ENCODE data around the gene PIP4K2C.

- TF ChIP-seq CTCF (conservative IDR thresholded peaks at IDR 0.05; ENCODE audit: low read depth in 2 of 2) (no peak), EZH2 (IDR thresholded peaks at IDR 0.05; ENCODE audit: low read depth, unreplicated experiment) (no peak), POLR2AphosphoS5 (IDR thresholded peaks at IDR 0.05; ENCODE audit: low read depth) (no peak), STAT1 (IDR thresholded peaks at IDR 0.05; ENCODE audit: unreplicated experiment) (no peak), JUNB (IDR thresholded peaks at IDR 0.05; ENCODE audit: unreplicated experiment) (no peak), ZNF462 (CRISPR knock-in tag; IDR thresholded peaks at IDR 0.05) (no peak), REST (IDR thresholded peaks at IDR 0.05; ENCODE audit: unreplicated experiment) (no peak)
Measured at GRCh38 chr12:57548013-57548315, 43.0 kb upstream of the PIP4K2C start.
